Measurements from ENCODE around the gene BARD1.

DNA sequence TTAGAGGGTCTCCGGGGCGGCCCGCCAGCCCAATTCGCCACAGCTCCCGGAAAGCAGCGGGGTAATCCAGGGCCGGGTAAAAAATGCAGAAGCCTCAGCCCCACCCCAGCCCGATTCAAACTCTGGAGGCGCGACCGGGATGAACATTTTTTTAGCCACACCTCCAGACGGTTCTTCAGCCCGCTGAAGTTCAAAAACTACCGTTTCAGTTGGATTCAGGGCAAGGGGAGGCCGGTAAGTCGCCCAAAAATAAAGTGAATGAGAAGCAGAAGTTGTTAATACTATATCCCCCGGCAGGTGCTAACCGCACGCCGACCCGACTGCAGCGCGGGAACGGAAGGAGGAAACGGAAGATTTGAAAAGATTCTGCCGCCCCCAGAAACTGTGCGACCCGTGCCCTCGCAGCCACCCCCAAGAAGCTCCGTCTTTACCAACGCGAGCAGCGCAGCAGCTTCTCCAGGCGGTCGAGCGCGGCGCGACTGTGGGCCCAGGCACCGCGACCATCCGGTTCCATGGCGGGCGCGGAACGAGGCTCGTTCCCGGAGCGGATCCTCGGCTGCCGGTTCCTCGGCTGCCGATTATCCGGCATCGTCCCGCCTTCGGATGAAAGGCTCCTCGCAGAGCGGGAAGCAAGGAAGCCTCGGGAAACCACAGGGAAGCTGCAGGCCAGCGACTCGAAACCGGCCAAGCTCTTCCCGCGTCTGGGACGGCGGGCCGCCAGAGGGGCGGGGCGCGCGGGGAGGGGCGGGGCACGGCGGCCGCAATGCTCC lies at the start of gene BARD1:
- TF ChIP-seq, protein P1, sequence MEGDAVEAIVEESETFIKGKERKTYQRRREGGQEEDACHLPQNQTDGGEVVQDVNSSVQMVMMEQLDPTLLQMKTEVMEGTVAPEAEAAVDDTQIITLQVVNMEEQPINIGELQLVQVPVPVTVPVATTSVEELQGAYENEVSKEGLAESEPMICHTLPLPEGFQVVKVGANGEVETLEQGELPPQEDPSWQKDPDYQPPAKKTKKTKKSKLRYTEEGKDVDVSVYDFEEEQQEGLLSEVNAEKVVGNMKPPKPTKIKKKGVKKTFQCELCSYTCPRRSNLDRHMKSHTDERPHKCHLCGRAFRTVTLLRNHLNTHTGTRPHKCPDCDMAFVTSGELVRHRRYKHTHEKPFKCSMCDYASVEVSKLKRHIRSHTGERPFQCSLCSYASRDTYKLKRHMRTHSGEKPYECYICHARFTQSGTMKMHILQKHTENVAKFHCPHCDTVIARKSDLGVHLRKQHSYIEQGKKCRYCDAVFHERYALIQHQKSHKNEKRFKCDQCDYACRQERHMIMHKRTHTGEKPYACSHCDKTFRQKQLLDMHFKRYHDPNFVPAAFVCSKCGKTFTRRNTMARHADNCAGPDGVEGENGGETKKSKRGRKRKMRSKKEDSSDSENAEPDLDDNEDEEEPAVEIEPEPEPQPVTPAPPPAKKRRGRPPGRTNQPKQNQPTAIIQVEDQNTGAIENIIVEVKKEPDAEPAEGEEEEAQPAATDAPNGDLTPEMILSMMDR (IDR thresholded peaks at IDR 0.05) = no peak
- TF ChIP-seq ZFX (IDR thresholded peaks at IDR 0.05; ENCODE audit: borderline replicate concordance) = no peak
